ENCODE measurements around the gene ZNF774. TPM values are rescaled to one million over a fixed set of nuclear protein-coding genes. Genes with fewer than 3 reads are reported as not detected.
A peak's percentile ranks its signal among the peaks of the same experiment; 100 is the strongest.

Gene ZNF774
- total and polyA plus RNA-seq, 2 of the 13 experiments (the other 11 are each of a cell fraction or from before 2014, with no cell fraction given) = 0.59 to 1.4 TPM

DNA sequence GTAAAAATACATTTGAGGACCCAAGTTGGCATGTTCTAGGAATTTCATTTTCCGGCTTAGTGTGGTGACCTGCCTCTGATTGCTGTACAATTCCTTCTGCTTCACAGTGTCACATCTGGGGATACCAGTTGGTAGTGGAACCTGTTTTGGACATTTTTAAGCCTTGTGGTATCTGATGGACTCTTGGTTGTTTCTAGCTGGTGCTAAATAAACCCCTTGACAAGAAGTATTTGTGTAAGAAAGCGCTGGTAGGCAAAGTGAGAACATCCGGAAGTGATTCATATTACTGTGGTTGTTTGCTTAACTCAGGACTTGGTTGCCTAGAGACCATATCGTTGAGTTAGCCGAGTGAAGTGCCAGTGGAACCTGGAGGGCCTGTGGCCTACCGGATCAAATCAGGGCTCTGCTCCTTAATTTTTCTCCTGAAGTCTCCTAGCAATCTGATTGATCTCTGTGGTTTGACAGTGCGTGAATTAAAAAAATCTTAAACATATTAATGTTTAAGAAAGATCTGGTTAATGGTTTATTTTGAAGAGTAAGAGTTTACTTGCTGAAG lies 48.8 kb downstream of the ZNF774 start:
- H3K4me1 ChIP-seq (ENCODE audit: insufficient read depth, low read length) = peaks cover 36% of the 10 kb centered on the region
- H3K27me3 ChIP-seq (ENCODE audit: control insufficient read depth in 1 of 2, insufficient read depth in 2 of 2, low read length in 2 of 2) = no peaks in the 10 kb centered on the region
- intact Hi-C loops (cut with micrococcal nuclease; ENCODE audit: unreplicated experiment) (no loop called here), in situ Hi-C loops (cut with HindIII; ENCODE audit: extremely low pct_ligation_motif_present, low pct_unique_long_range_greater_than_20kb) (no loop called here)
- peak; percentile 84 for FAIRE-seq
- peak; percentile 93 for DNase-seq (ENCODE audit: low spot score)
- WGBS (ENCODE audit: low lambda C conversion rate) = 10% methylated on average over 7 of the region's 7 CpGs
- no TSS peak for BruUV-seq (replicated peaks)
- peak; percentile 99 for ATAC-seq
- no peaks in the 10 kb centered on the region for H3K36me3 ChIP-seq (replicated peaks in 1 of 2; ENCODE audit: control insufficient read depth in 1 of 2, insufficient read depth in 2 of 2, low read length in 2 of 2)
- POLR2A ChIA-PET = interaction anchor here (2.5 kb wide), 1 partner anchor 12 kb away, joined by 17 read pairs; the partner anchor contains the start of gene IQGAP1
- H3K4me2 ChIP-seq (ENCODE audit: low read depth, low read length) = peak overlapping the region; percentile 65
- peak overlapping the region; percentile 70 for H3K9ac ChIP-seq (ENCODE audit: insufficient read depth, low read depth, low read length)
- H3K9me3 ChIP-seq (ENCODE audit: low read length) = no peaks in the 10 kb centered on the region
- CTCF ChIA-PET (ENCODE audit: low intra/inter-chr PET ratio, low total read pairs) = no interaction called here
- peak overlapping the region; percentile 88 for H3K27ac ChIP-seq (ENCODE audit: extremely low read length, insufficient read depth, low read length)
- H4K20me1 ChIP-seq (ENCODE audit: insufficient read depth, low read length) = no peaks in the 10 kb centered on the region
- H3K4me3 ChIP-seq (replicated peaks in 1 of 3; ENCODE audit: insufficient read depth in 1 of 3, low read depth in 2 of 3, low read length in 3 of 3) = peak overlapping the region in 2 of 3 experiments; percentile 16 to 34; a peak in 2 of 6 replicates
- peaks cover 51% of the 10 kb centered on the region for H3K79me2 ChIP-seq (ENCODE audit: insufficient read depth, low read length)
- no peak overlapping the region for H2AFZ ChIP-seq (ENCODE audit: low read length)
- peak; percentile 30; the same call in 1 of the 2 replicates for TF ChIP-seq ATF3 (CRISPR knock-in tag; IDR thresholded peaks at IDR 0.05)
- TF ChIP-seq, protein P1, sequence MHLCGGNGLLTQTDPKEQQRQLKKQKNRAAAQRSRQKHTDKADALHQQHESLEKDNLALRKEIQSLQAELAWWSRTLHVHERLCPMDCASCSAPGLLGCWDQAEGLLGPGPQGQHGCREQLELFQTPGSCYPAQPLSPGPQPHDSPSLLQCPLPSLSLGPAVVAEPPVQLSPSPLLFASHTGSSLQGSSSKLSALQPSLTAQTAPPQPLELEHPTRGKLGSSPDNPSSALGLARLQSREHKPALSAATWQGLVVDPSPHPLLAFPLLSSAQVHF (CRISPR knock-in tag; IDR thresholded peaks at IDR 0.05) = no peak
- TF ChIP-seq ZSCAN22 (CRISPR knock-in tag; IDR thresholded peaks at IDR 0.05) = no peak
- TF ChIP-seq MTA1 (CRISPR knock-in tag; IDR thresholded peaks at IDR 0.05; ENCODE audit: borderline replicate concordance) = no peak
- no peak for TF ChIP-seq SMYD3 (CRISPR knock-in tag; IDR thresholded peaks at IDR 0.05)
- peak; percentile 65 for TF ChIP-seq SIX4 (CRISPR knock-in tag; IDR thresholded peaks at IDR 0.05)
- no peak for TF ChIP-seq REXO4 (CRISPR knock-in tag; IDR thresholded peaks at IDR 0.05; ENCODE audit: borderline replicate concordance)
- no peak for TF ChIP-seq YEATS4 (CRISPR knock-in tag; IDR thresholded peaks at IDR 0.05; ENCODE audit: borderline replicate concordance)
- TF ChIP-seq ZNF558 (CRISPR knock-in tag; IDR thresholded peaks at IDR 0.05; ENCODE audit: borderline replicate concordance) = no peak
- TF ChIP-seq, protein P2, sequence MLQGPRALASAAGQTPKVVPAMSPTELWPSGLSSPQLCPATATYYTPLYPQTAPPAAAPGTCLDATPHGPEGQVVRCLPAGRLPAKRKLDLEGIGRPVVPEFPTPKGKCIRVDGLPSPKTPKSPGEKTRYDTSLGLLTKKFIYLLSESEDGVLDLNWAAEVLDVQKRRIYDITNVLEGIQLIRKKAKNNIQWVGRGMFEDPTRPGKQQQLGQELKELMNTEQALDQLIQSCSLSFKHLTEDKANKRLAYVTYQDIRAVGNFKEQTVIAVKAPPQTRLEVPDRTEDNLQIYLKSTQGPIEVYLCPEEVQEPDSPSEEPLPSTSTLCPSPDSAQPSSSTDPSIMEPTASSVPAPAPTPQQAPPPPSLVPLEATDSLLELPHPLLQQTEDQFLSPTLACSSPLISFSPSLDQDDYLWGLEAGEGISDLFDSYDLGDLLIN (CRISPR knock-in tag; IDR thresholded peaks at IDR 0.05; ENCODE audit: borderline replicate concordance) = no peak
- TF ChIP-seq MED1 (CRISPR knock-in tag; IDR thresholded peaks at IDR 0.05) = 0 out of 2 replicates have a peak, but pooled peaks have one; percentile 15
- no peak for TF ChIP-seq ZBTB40 (IDR thresholded peaks at IDR 0.05)
- TF ChIP-seq ZBTB40 (CRISPR knock-in tag; IDR thresholded peaks at IDR 0.05) = no peak
